ENCODE results near the gene HM13.

- TF ChIP-seq POLR2AphosphoS5 (IDR thresholded peaks at IDR 0.05; ENCODE audit: low read depth) (no peak), CTCF (conservative IDR thresholded peaks at IDR 0.05; ENCODE audit: low read depth in 2 of 2) (no peak), REST (IDR thresholded peaks at IDR 0.05; ENCODE audit: unreplicated experiment) (no peak), ZNF114 (CRISPR knock-in tag; IDR thresholded peaks at IDR 0.05) (no peak), EZH2 (IDR thresholded peaks at IDR 0.05; ENCODE audit: low read depth, unreplicated experiment) (no peak), NANOG (IDR thresholded peaks at IDR 0.05; ENCODE audit: borderline replicate concordance) (no peak), CREB1 (CRISPR knock-in tag; IDR thresholded peaks at IDR 0.05; ENCODE audit: low read depth) (no peak), EZH2phosphoT487 (IDR thresholded peaks at IDR 0.05; ENCODE audit: unreplicated experiment) (no peak), ZNF462 (CRISPR knock-in tag; IDR thresholded peaks at IDR 0.05) (no peak), ZNF331 (CRISPR knock-in tag; IDR thresholded peaks at IDR 0.05; ENCODE audit: low read depth) (no peak), JUNB (IDR thresholded peaks at IDR 0.05; ENCODE audit: unreplicated experiment) (no peak), STAT1 (IDR thresholded peaks at IDR 0.05; ENCODE audit: unreplicated experiment) (no peak)
Measured at GRCh38 chr20:31617432-31618104, 103.3 kb downstream of the HM13 start.

All from GM23338 (cell line).